Ishikawa (cell line): ENCODE measurements around the gene WDR1.

Source experiments
- CEBPB ChIP-seq: IDR thresholded peaks from 2 replicates; pipeline ENCODE4 v1.6.1; 2012
- CREB1 ChIP-seq: IDR thresholded peaks from 2 replicates; pipeline ENCODE4 v1.6.1; 2012; ENCODE audit warnings: low read depth
- EGR1 ChIP-seq: IDR thresholded peaks from 2 replicates; pipeline ENCODE4 v1.6.1; 2012
- EP300 ChIP-seq: IDR thresholded peaks from 2 replicates; pipeline ENCODE4 v1.6.1; 2012; ENCODE audit warnings: borderline replicate concordance
- FOXM1 ChIP-seq: IDR thresholded peaks from 2 replicates; pipeline ENCODE4 v1.6.1; 2012; ENCODE audit warnings: low read depth, borderline replicate concordance
- MAX ChIP-seq: IDR thresholded peaks from 2 replicates; pipeline ENCODE4 v1.6.1; 2012
- NFIC ChIP-seq: IDR thresholded peaks from 2 replicates; pipeline ENCODE4 v1.6.1; 2012
- RAD21 ChIP-seq: IDR thresholded peaks from 2 replicates; pipeline ENCODE4 v1.6.1; 2012; ENCODE audit warnings: low read depth
- REST ChIP-seq: IDR thresholded peaks from 2 replicates; pipeline ENCODE4 v1.6.1; 2012; ENCODE audit warnings: low read depth, mild to moderate bottlenecking
- TAF1 ChIP-seq: IDR thresholded peaks from 2 replicates; pipeline ENCODE4 v1.6.1; 2012; ENCODE audit warnings: low read depth, mild to moderate bottlenecking
- TCF12 ChIP-seq: IDR thresholded peaks from 2 replicates; pipeline ENCODE4 v1.6.1; 2012; ENCODE audit warnings: low read depth
- TEAD4 ChIP-seq: IDR thresholded peaks from 2 replicates; pipeline ENCODE4 v1.6.1; 2012
- USF1 ChIP-seq: IDR thresholded peaks from 2 replicates; pipeline ENCODE4 v1.6.1; 2012
- YY1 ChIP-seq: IDR thresholded peaks from 2 replicates; pipeline ENCODE4 v1.6.1; 2012; ENCODE audit warnings: low read depth
- ZBTB7A ChIP-seq: IDR thresholded peaks from 2 replicates; pipeline ENCODE4 v1.6.1; 2012; ENCODE audit warnings: low read depth

Gene WDR1

GRCh38 chr4:10104991-10105276, 11.7 kb downstream of the WDR1 start:
- TF ChIP-seq EGR1 (no peak), FOXM1 (no peak), CEBPB (no peak), TAF1 (no peak), YY1 (no peak), ZBTB7A (no peak), RAD21 (no peak), REST (no peak), EP300 (no peak), TEAD4 (no peak), USF1 (no peak), NFIC (no peak)

- no peak for TF ChIP-seq USF1
- no peak for TF ChIP-seq RAD21
- TF ChIP-seq TAF1, result no peak
These were observed 12.2 kb downstream of the WDR1 start for GRCh38 chr4:10104211-10104990.

GRCh38 chr4:10102474-10103332, 13.9 kb downstream of the WDR1 start:
- TF ChIP-seq CREB1 (no peak), NFIC (no peak), REST (no peak), CEBPB (no peak), YY1 (no peak)

- TF ChIP-seq TCF12 (no peak), MAX (no peak), RAD21 (no peak), YY1 (no peak), NFIC (no peak), EP300 (no peak)
These were observed 14.7 kb downstream of the WDR1 start for GRCh38 chr4:10101671-10102473.

- TF ChIP-seq NFIC, result no peak
- TF ChIP-seq MAX, result no peak
- TF ChIP-seq TEAD4, result no peak
These were observed 15.8 kb downstream of the WDR1 start for GRCh38 chr4:10100734-10101216.

- TF ChIP-seq CEBPB (no peak), TEAD4 (no peak), CREB1 (no peak)
These were observed 16.9 kb downstream of the WDR1 start for GRCh38 chr4:10099499-10100325.
